Upper lobe of left lung (tissue), 4 donors: Measurements from ENCODE around the gene VPS8.

Experiments
- CTCF ChIP-seq, 6 experiments: fragments of 450-650 bp in 4 of 6; fragments of 200-600 bp in 2 of 6; sonication (generic) in 2 of 6; IDR thresholded peaks; one replicate each; pipeline ENCODE4 v1.5.1; 2016 to 2019; ENCODE audit warnings: antibody characterized with exemption in 6 of 6
- EP300 ChIP-seq, 4 donors: sonication (generic); formaldehyde crosslinking; IDR thresholded peaks; one replicate each; pipeline ENCODE4 v1.5.1; 2017; ENCODE audit warnings: antibody characterized with exemption in 4 of 4, control low read depth in 2 of 4
- POLR2A ChIP-seq, 4 donors: fragments of 450-650 bp; IDR thresholded peaks; one replicate each; pipeline ENCODE4 v1.5.1; 2016 to 2017; ENCODE audit warnings: antibody characterized with exemption in 4 of 4, mild to moderate bottlenecking in 2 of 4
- POLR2AphosphoS5 ChIP-seq, 2 donors: sonication (generic); formaldehyde crosslinking; IDR thresholded peaks; one replicate each; pipeline ENCODE4 v1.5.1; 2017; ENCODE audit warnings: antibody characterized with exemption in 2 of 2

GRCh38 chr3:185089343-185089742 lies 277.4 kb downstream of the VPS8 start:
- TF ChIP-seq POLR2AphosphoS5 (IDR thresholded peaks at IDR 0.05), result no peak
- no peak for TF ChIP-seq CTCF (IDR thresholded peaks at IDR 0.05)
- TF ChIP-seq POLR2A (IDR thresholded peaks at IDR 0.05), result no peak
- no peak for TF ChIP-seq EP300 (IDR thresholded peaks at IDR 0.05)
